IMR-90 (cell line): ENCODE measurements around the gene PPP4C. TPM values are rescaled to one million over a fixed set of nuclear protein-coding genes. Genes with fewer than 3 reads are reported as not detected.

ENCODE experiments used
- ATAC-seq: fragments of 200-7000 bp; cut with Tn5 transposase; 2 replicates; pipeline ENCODE4 v1.9.1; 2020; ENCODE audit warnings: low read depth, mild to moderate bottlenecking, moderate library complexity
- BruUV-seq: library from RNA; stranded (reverse); fragments of 400-500 nt; replicated peaks from 2 replicates; lab custom pipeline; 2021; lab: Mats Ljungman, UMichigan
- CTCF ChIA-PET: fragments of 300-600 bp; formaldehyde crosslinking; extraction: SDS; loops from one replicate; lab custom pipeline; 2021; ENCODE audit warnings: antibody characterized with exemption; lab: Yijun Ruan, JAX
- POLR2A ChIA-PET: fragments of 300-600 bp; sonication (Branson Sonifier 250); formaldehyde crosslinking; loops from one replicate; lab custom pipeline; 2022; ENCODE audit warnings: antibody characterized with exemption; ENCODE audit not compliant: unreplicated experiment; lab: Charles Lee
- DNase-seq: peaks from one replicate; pipeline ENCODE4 v3.0.0; 2013
- H2AFZ ChIP-seq: replicated peaks from 2 replicates; pipeline ENCODE3; 2013; ENCODE audit warnings: low read length, mild to moderate bottlenecking; ENCODE audit not compliant: poor library complexity
- H2AK5ac ChIP-seq: 2 replicates; pipeline ENCODE4 v1.6.1; 2013; ENCODE audit warnings: low read depth, low read length, inconsistent platforms
- H2AK9ac ChIP-seq: replicated peaks from 2 replicates; pipeline ENCODE3; 2013; ENCODE audit warnings: mild to moderate bottlenecking, low read depth, low read length, moderate library complexity; ENCODE audit not compliant: poor library complexity
- H2BK120ac ChIP-seq: 2 replicates; pipeline ENCODE4 v1.6.1; 2013; ENCODE audit warnings: low read depth, low read length, inconsistent platforms
- H2BK15ac ChIP-seq: 3 replicates; pipeline ENCODE4 v1.6.1; 2013; ENCODE audit warnings: low read depth, low read length, inconsistent platforms
- H2BK20ac ChIP-seq: 2 replicates; pipeline ENCODE4 v1.6.1; 2013; ENCODE audit warnings: low read depth, mild to moderate bottlenecking, inconsistent platforms, low read length, moderate library complexity
- H2BK5ac ChIP-seq: 2 replicates; pipeline ENCODE4 v1.6.1; 2013; ENCODE audit warnings: mild to moderate bottlenecking, low read depth, low read length, inconsistent platforms; ENCODE audit not compliant: poor library complexity, severe bottlenecking
- H3K14ac ChIP-seq: replicated peaks from 2 replicates; pipeline ENCODE4 v1.6.1; 2013; ENCODE audit warnings: low read depth, low read length, inconsistent platforms
- H3K18ac ChIP-seq: 2 replicates; pipeline ENCODE4 v1.6.1; 2013; ENCODE audit warnings: low read depth, low read length, control low read depth
- H3K23ac ChIP-seq: 2 replicates; pipeline ENCODE4 v1.6.1; 2013; ENCODE audit warnings: low read depth, low read length, inconsistent platforms
- H3K27ac ChIP-seq: 2 replicates; pipeline ENCODE4 v1.5.1; 2013; ENCODE audit warnings: mild to moderate bottlenecking, control low read depth, low read length; ENCODE audit not compliant: insufficient read depth
- H3K27me3 ChIP-seq: 2 replicates; pipeline ENCODE4 v1.6.1; 2013; ENCODE audit warnings: low read length; ENCODE audit not compliant: control insufficient read depth, insufficient read depth
- H3K36me3 ChIP-seq: 2 replicates; pipeline ENCODE4 v1.6.1; 2013; ENCODE audit warnings: low read length, mixed read lengths; ENCODE audit not compliant: control insufficient read depth, insufficient read depth
- H3K4ac ChIP-seq: 2 replicates; pipeline ENCODE4 v1.6.1; 2013; ENCODE audit warnings: low read depth, low read length, inconsistent platforms
- H3K4me1 ChIP-seq: 2 replicates; pipeline ENCODE4 v1.6.1; 2013; ENCODE audit warnings: low read length, mixed read lengths; ENCODE audit not compliant: control insufficient read depth, insufficient read depth
- H3K4me2 ChIP-seq: 2 replicates; pipeline ENCODE4 v1.6.1; 2013; ENCODE audit warnings: low read depth, mild to moderate bottlenecking, control low read depth, low read length, moderate library complexity
- H3K4me3 ChIP-seq: 2 replicates; pipeline ENCODE4 v1.5.1; 2013; ENCODE audit warnings: low read depth, mild to moderate bottlenecking, control low read depth, low read length, moderate library complexity; ENCODE audit not compliant: insufficient read depth
- H3K56ac ChIP-seq: 2 replicates; pipeline ENCODE4 v1.6.1; 2013; ENCODE audit warnings: low read length, inconsistent platforms; ENCODE audit not compliant: insufficient read depth; ENCODE audit errors: extremely low read depth
- H3K79me1 ChIP-seq, 2 experiments: 2 replicates each; pipeline ENCODE4 v1.6.1; 2013; ENCODE audit warnings: low read length in 2 of 2, inconsistent platforms in 1 of 2, low read depth in 1 of 2
- H3K9ac ChIP-seq: 2 replicates; pipeline ENCODE4 v1.6.1; 2013; ENCODE audit warnings: low read depth, low read length, control low read depth
- H3K9me1 ChIP-seq: 2 replicates; pipeline ENCODE4 v1.6.1; 2013; ENCODE audit warnings: low read length, inconsistent platforms; ENCODE audit not compliant: insufficient read depth
- H3K9me3 ChIP-seq: 2 replicates; pipeline ENCODE4 v1.6.1; 2013; ENCODE audit warnings: low read length; ENCODE audit not compliant: control insufficient read depth, insufficient read depth
- H4K20me1 ChIP-seq: 2 replicates; pipeline ENCODE4 v1.6.1; 2013; ENCODE audit warnings: low read length, inconsistent platforms; ENCODE audit not compliant: insufficient read depth
- H4K5ac ChIP-seq: 2 replicates; pipeline ENCODE4 v1.6.1; 2013; ENCODE audit warnings: mild to moderate bottlenecking, low read depth, low read length, control low read depth
- H4K8ac ChIP-seq, 2 experiments: 2 replicates each; pipeline ENCODE4 v1.6.1; 2013; ENCODE audit warnings: low read depth in 2 of 2, low read length in 2 of 2, control low read depth in 1 of 2, inconsistent platforms in 1 of 2
- H4K91ac ChIP-seq: 2 replicates; pipeline ENCODE4 v1.6.1; 2013; ENCODE audit warnings: low read depth, low read length, inconsistent platforms; ENCODE audit not compliant: insufficient read depth
- CHD1 ChIP-seq: IDR thresholded peaks from 2 replicates; pipeline ENCODE4 v1.6.1; 2012; ENCODE audit warnings: low read depth, low read length, improper control_type of control experiment
- FOS ChIP-seq: fragments of 150-350 bp; IDR thresholded peaks from 2 replicates; pipeline ENCODE4 v1.6.1; 2016; ENCODE audit warnings: low read depth, low read length
- RFX5 ChIP-seq: IDR thresholded peaks from 2 replicates; pipeline ENCODE4 v1.8.0; 2012; ENCODE audit warnings: low read depth, mild to moderate bottlenecking, low read length, moderate library complexity
- SMC3 ChIP-seq: fragments of 150-350 bp; IDR thresholded peaks from 2 replicates; pipeline ENCODE4 v1.6.1; 2016; ENCODE audit warnings: low read depth, mild to moderate bottlenecking, antibody characterized with exemption, low read length, moderate library complexity
- WGBS, 2 experiments: methylation state at CpG; one replicate each; pipeline versions ENCODE4 v1.1.5 to v1.1.7; 2013; ENCODE audit warnings: missing lambda C conversion rate in 2 of 2; ENCODE audit not compliant: insufficient read length in 1 of 2; ENCODE audit errors: extremely low coverage in 2 of 2; 5-methylcytosine and 5-hydroxymethylcytosine counted together
- dilution Hi-C: fragments of 300-500 bp; cut with HindIII; formaldehyde crosslinking; loops from one replicate; pipeline ENCODE4 v1.14.3; 2018; ENCODE audit warnings: low sequenced_read_pairs; ENCODE audit not compliant: unreplicated experiment
- in situ Hi-C: fragments of 300-500 bp; cut with MboI; formaldehyde crosslinking; loops from 3 replicates; pipeline ENCODE4 v1.14.3; 2019; ENCODE audit warnings: low sequenced_read_pairs, inconsistent platforms, mixed read lengths
- intact Hi-C: fragments of 100-400 bp; cut with micrococcal nuclease; formaldehyde crosslinking; loops from 2 replicates; pipeline ENCODE4 v1.10.0; 2022
- polyA plus RNA-seq, 3 experiments: library from polyadenylated mRNA; depleted of rRNA; stranded (reverse); fragments of >200 nt; gene quantifications; 2 replicates each; pipeline ENCODE4 v1.2.3, GENCODE V29; 2012; ENCODE audit warnings: low replicate concordance in 1 of 3
- total RNA-seq: library from RNA; depleted of rRNA; stranded (reverse); fragments of >200 nt; gene quantifications from 2 replicates; pipeline ENCODE4 v1.2.3, GENCODE V29; 2012
- TF ChIP-seq, protein P1 (sequence below): conservative IDR thresholded peaks from 2 replicates; pipeline ENCODE4 v1.5.1; 2012; ENCODE audit warnings: mild to moderate bottlenecking, low read depth, low read length, improper control_type of control experiment
- TF ChIP-seq, protein P2 (sequence below): fragments of 150-350 bp; IDR thresholded peaks from 2 replicates; pipeline ENCODE4 v1.6.1; 2017; ENCODE audit warnings: mild to moderate bottlenecking, antibody characterized with exemption, low read length, low read depth

PPP4C gene
- total and polyA plus RNA-seq, 2 of the 4 experiments (the other 2 are of a cell fraction), result 200 to 209 TPM

DNA sequence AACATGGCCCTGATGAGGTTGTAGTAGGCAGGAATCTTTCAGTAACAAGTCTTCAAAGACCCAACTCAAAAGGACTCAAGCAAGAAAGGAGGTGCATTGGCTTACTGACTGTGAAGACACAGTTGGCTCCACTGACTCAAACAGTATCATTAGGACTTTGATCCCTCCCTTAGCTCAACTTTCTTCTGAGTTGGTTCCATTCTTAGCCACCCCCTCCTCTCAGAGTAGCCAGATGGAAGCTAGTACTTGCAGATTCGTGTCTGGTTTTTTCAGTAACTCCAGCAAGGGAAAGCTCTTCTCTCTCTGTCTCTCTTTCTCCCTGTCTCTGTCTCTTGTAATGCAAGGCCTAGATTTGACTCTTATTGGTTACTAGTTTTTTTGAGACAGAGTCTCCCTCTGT lies 52.2 kb downstream of the PPP4C start:
- Histone ChIP-seq H3K14ac (no peak overlapping the region), H3K9me3 (no peaks in the 10 kb centered on the region), H3K4me3 (no peak overlapping the region), H3K9ac (no peak overlapping the region), H4K20me1 (no peaks in the 10 kb centered on the region; the same call in 1 of the 2 replicates), H3K23ac (peak overlapping the region; percentile 7; the same call in 1 of the 2 replicates), H4K91ac (no peak overlapping the region), H3K4me2 (no peak overlapping the region), H2BK5ac (no peak overlapping the region), H3K27me3 (peaks cover 4% of the 10 kb centered on the region; the same call in 1 of the 2 replicates), H2AFZ (no peak overlapping the region), H3K4me1 (peaks cover 7% of the 10 kb centered on the region; the same call in 1 of the 2 replicates), H2AK9ac (no peak overlapping the region), H3K27ac (no peak overlapping the region), H4K5ac (no peak overlapping the region), H3K4ac (no peak overlapping the region), H3K18ac (no peak overlapping the region), H3K36me3 (no peaks in the 10 kb centered on the region), H2BK120ac (no peak overlapping the region), H3K79me1 (no peaks in the 10 kb centered on the region; a peak in 1 of 4 replicates), H4K8ac (no peak overlapping the region), H3K56ac (no peak overlapping the region), H2BK20ac (no peak overlapping the region), H3K9me1 (peaks cover 9% of the 10 kb centered on the region; the same call in 1 of the 2 replicates), H2BK15ac (no peak overlapping the region), H2AK5ac (no peak overlapping the region)
- in situ Hi-C loops (no loop called here), intact Hi-C loops (no loop called here), dilution Hi-C loops (no loop called here)
- TF ChIP-seq CHD1, result no peak
- TF ChIP-seq, protein P1, sequence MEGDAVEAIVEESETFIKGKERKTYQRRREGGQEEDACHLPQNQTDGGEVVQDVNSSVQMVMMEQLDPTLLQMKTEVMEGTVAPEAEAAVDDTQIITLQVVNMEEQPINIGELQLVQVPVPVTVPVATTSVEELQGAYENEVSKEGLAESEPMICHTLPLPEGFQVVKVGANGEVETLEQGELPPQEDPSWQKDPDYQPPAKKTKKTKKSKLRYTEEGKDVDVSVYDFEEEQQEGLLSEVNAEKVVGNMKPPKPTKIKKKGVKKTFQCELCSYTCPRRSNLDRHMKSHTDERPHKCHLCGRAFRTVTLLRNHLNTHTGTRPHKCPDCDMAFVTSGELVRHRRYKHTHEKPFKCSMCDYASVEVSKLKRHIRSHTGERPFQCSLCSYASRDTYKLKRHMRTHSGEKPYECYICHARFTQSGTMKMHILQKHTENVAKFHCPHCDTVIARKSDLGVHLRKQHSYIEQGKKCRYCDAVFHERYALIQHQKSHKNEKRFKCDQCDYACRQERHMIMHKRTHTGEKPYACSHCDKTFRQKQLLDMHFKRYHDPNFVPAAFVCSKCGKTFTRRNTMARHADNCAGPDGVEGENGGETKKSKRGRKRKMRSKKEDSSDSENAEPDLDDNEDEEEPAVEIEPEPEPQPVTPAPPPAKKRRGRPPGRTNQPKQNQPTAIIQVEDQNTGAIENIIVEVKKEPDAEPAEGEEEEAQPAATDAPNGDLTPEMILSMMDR, result no peak
- TF ChIP-seq FOS, result no peak
- TF ChIP-seq RFX5, result no peak
- TF ChIP-seq, protein P2, sequence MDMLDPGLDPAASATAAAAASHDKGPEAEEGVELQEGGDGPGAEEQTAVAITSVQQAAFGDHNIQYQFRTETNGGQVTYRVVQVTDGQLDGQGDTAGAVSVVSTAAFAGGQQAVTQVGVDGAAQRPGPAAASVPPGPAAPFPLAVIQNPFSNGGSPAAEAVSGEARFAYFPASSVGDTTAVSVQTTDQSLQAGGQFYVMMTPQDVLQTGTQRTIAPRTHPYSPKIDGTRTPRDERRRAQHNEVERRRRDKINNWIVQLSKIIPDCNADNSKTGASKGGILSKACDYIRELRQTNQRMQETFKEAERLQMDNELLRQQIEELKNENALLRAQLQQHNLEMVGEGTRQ, result no peak
- no peak for TF ChIP-seq SMC3
- DNase-seq (no peak), ATAC-seq (no peak)
- ChIA-PET POLR2A (no interaction called here), CTCF (no interaction called here)
- no CpG with 5 or more reads among the region's 1 CpG for WGBS, 2 experiments
- BruUV-seq, result no TSS peak
